ENCODE measurements around the gene CPVL. TPM values are rescaled to one million over a fixed set of nuclear protein-coding genes. Genes with fewer than 3 reads are reported as not detected.

The CPVL gene
- total and polyA plus RNA-seq, 2 experiments from 2014 or later = 31.9 to 37.8 TPM

DNA sequence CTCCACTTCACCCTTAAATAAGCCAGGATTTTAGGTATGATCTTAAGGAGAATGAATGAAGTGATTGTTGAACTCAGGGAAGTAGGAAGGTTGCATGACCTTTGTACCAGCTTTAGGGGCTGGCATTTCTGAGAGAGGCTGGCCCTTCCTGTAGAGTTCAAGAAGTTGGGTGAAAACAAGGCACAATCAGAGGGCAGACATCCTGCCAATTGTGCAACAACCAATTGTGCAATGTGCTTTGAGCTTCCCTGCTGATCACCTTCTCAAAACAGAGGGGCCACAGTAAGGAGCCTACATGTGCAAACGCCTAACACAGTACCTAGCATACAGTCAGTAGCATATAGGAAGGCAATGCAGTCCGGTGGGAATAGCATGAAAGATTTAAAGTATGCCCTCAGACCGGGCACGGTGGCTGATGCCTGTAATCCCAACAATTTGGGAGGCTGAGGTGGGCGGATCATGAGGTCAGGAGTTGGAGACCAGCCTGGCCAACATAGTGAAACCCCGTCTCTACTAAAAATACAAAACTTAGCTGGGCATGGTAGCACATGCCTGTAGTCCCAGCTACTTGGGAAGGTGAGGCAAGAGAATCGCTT is 5.4 kb downstream of the CPVL start:
- peaks cover 10% of the 10 kb centered on the region; the same call in 2 of the 3 replicates for H3K4me1 Mint-ChIP-seq
- DNase-seq (ENCODE audit: low spot score) (no peak), ATAC-seq (no peak)
- no peak overlapping the region for H3K4me3 Mint-ChIP-seq
- H3K36me3 Mint-ChIP-seq (ENCODE audit: low read depth) = no peaks in the 10 kb centered on the region
- no peak overlapping the region for H3K4me3 ChIP-seq
- H2AFZ ChIP-seq = no peak overlapping the region
- H3K27me3 ChIP-seq (ENCODE audit: insufficient read depth) = peaks cover 15% of the 10 kb centered on the region
- no peak overlapping the region for H3K4me2 ChIP-seq
- H3K79me2 ChIP-seq (replicated peaks; ENCODE audit: insufficient read depth) = no peaks in the 10 kb centered on the region
- no peak overlapping the region for H3K27ac Mint-ChIP-seq
- H3K9me2 ChIP-seq (ENCODE audit: insufficient read depth) = no peaks in the 10 kb centered on the region
- H3K27me3 Mint-ChIP-seq (ENCODE audit: insufficient read depth, low read depth, poor library complexity) = peaks cover 8% of the 10 kb centered on the region
- 0 out of 2 replicates have a peak, but pooled peaks cover 7% of the 10 kb centered on the region for H3K4me1 ChIP-seq (ENCODE audit: insufficient read depth)
- no peaks in the 10 kb centered on the region for H3F3A ChIP-seq (replicated peaks; ENCODE audit: low read depth)
- TF ChIP-seq, protein P1, sequence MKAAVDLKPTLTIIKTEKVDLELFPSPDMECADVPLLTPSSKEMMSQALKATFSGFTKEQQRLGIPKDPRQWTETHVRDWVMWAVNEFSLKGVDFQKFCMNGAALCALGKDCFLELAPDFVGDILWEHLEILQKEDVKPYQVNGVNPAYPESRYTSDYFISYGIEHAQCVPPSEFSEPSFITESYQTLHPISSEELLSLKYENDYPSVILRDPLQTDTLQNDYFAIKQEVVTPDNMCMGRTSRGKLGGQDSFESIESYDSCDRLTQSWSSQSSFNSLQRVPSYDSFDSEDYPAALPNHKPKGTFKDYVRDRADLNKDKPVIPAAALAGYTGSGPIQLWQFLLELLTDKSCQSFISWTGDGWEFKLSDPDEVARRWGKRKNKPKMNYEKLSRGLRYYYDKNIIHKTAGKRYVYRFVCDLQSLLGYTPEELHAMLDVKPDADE (IDR thresholded peaks at IDR 0.05) = no peak
- TF ChIP-seq EZH2phosphoT487 (IDR thresholded peaks at IDR 0.05; ENCODE audit: unreplicated experiment) (no peak), ZNF331 (CRISPR knock-in tag; IDR thresholded peaks at IDR 0.05; ENCODE audit: low read depth) (no peak), EZH2 (IDR thresholded peaks at IDR 0.05; ENCODE audit: low read depth, unreplicated experiment) (no peak), STAT1 (IDR thresholded peaks at IDR 0.05; ENCODE audit: unreplicated experiment) (no peak), CREB1 (CRISPR knock-in tag; IDR thresholded peaks at IDR 0.05; ENCODE audit: low read depth) (no peak), ZNF114 (CRISPR knock-in tag; IDR thresholded peaks at IDR 0.05) (no peak), JUNB (IDR thresholded peaks at IDR 0.05; ENCODE audit: unreplicated experiment) (no peak), POLR2AphosphoS5 (IDR thresholded peaks at IDR 0.05; ENCODE audit: low read depth) (no peak), NANOG (IDR thresholded peaks at IDR 0.05; ENCODE audit: borderline replicate concordance) (no peak)
- TF ChIP-seq, protein P2, sequence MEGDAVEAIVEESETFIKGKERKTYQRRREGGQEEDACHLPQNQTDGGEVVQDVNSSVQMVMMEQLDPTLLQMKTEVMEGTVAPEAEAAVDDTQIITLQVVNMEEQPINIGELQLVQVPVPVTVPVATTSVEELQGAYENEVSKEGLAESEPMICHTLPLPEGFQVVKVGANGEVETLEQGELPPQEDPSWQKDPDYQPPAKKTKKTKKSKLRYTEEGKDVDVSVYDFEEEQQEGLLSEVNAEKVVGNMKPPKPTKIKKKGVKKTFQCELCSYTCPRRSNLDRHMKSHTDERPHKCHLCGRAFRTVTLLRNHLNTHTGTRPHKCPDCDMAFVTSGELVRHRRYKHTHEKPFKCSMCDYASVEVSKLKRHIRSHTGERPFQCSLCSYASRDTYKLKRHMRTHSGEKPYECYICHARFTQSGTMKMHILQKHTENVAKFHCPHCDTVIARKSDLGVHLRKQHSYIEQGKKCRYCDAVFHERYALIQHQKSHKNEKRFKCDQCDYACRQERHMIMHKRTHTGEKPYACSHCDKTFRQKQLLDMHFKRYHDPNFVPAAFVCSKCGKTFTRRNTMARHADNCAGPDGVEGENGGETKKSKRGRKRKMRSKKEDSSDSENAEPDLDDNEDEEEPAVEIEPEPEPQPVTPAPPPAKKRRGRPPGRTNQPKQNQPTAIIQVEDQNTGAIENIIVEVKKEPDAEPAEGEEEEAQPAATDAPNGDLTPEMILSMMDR (conservative IDR thresholded peaks at IDR 0.05; ENCODE audit: low read depth in 2 of 2) = no peak
- TF ChIP-seq, protein P3, sequence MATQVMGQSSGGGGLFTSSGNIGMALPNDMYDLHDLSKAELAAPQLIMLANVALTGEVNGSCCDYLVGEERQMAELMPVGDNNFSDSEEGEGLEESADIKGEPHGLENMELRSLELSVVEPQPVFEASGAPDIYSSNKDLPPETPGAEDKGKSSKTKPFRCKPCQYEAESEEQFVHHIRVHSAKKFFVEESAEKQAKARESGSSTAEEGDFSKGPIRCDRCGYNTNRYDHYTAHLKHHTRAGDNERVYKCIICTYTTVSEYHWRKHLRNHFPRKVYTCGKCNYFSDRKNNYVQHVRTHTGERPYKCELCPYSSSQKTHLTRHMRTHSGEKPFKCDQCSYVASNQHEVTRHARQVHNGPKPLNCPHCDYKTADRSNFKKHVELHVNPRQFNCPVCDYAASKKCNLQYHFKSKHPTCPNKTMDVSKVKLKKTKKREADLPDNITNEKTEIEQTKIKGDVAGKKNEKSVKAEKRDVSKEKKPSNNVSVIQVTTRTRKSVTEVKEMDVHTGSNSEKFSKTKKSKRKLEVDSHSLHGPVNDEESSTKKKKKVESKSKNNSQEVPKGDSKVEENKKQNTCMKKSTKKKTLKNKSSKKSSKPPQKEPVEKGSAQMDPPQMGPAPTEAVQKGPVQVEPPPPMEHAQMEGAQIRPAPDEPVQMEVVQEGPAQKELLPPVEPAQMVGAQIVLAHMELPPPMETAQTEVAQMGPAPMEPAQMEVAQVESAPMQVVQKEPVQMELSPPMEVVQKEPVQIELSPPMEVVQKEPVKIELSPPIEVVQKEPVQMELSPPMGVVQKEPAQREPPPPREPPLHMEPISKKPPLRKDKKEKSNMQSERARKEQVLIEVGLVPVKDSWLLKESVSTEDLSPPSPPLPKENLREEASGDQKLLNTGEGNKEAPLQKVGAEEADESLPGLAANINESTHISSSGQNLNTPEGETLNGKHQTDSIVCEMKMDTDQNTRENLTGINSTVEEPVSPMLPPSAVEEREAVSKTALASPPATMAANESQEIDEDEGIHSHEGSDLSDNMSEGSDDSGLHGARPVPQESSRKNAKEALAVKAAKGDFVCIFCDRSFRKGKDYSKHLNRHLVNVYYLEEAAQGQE (IDR thresholded peaks at IDR 0.05; ENCODE audit: unreplicated experiment) = no peak
- no peak overlapping the region for H3K27ac ChIP-seq (ENCODE audit: low read depth)
- H4K20me1 ChIP-seq (replicated peaks; ENCODE audit: insufficient read depth) = no peaks in the 10 kb centered on the region
- no peaks in the 10 kb centered on the region for H3K36me3 ChIP-seq (ENCODE audit: insufficient read depth)
- H3K9me3 Mint-ChIP-seq = peaks cover 3% of the 10 kb centered on the region; the same call in 1 of the 3 replicates
